ENCODE measurements around the gene FZR1. TPM values are rescaled to one million over a fixed set of nuclear protein-coding genes. Genes with fewer than 3 reads are reported as not detected.

The FZR1 gene
- total and polyA plus RNA-seq, 2 experiments from 2014 or later, result 16.1 to 39.2 TPM

- TF ChIP-seq CTCF (conservative IDR thresholded peaks at IDR 0.05; ENCODE audit: low read depth in 2 of 2) (no peak), REST (IDR thresholded peaks at IDR 0.05; ENCODE audit: unreplicated experiment) (no peak), EZH2 (IDR thresholded peaks at IDR 0.05; ENCODE audit: low read depth, unreplicated experiment) (no peak)
Measured at GRCh38 chr19:3534375-3535234, 28.5 kb downstream of the FZR1 start (continued).

GRCh38 chr19:3535235-3535535, 29.1 kb downstream of the FZR1 start:
- no peak overlapping the region for H3K4me3 Mint-ChIP-seq
- Histone ChIP-seq H3K27me3 (ENCODE audit: insufficient read depth) (no peaks in the 10 kb centered on the region), H3K4me1 (ENCODE audit: insufficient read depth) (no peaks in the 10 kb centered on the region), H3K27ac (ENCODE audit: low read depth) (no peak overlapping the region), H4K20me1 (replicated peaks; ENCODE audit: insufficient read depth) (no peaks in the 10 kb centered on the region; the same call in 1 of the 2 replicates), H2AFZ (no peak overlapping the region), H3F3A (replicated peaks; ENCODE audit: low read depth) (peaks cover 7% of the 10 kb centered on the region; the same call in 1 of the 2 replicates), H3K4me3 (no peak overlapping the region), H3K9me2 (ENCODE audit: insufficient read depth) (no peaks in the 10 kb centered on the region), H3K36me3 (ENCODE audit: insufficient read depth) (no peaks in the 10 kb centered on the region), H3K4me2 (no peak overlapping the region), H3K79me2 (replicated peaks; ENCODE audit: insufficient read depth) (no peaks in the 10 kb centered on the region)
- peaks cover 36% of the 10 kb centered on the region for H3K36me3 Mint-ChIP-seq (ENCODE audit: low read depth)
- 0 out of 3 replicates have a peak, but pooled peaks cover 3% of the 10 kb centered on the region for H3K9me3 Mint-ChIP-seq
- DNase-seq (ENCODE audit: low spot score) (no peak), ATAC-seq (no peak)
- no peak overlapping the region for H3K27ac Mint-ChIP-seq
- H3K4me1 Mint-ChIP-seq, result peaks cover 10% of the 10 kb centered on the region; the same call in 2 of the 3 replicates
- H3K27me3 Mint-ChIP-seq (ENCODE audit: insufficient read depth, low read depth, poor library complexity), result peaks cover 21% of the 10 kb centered on the region
- TF ChIP-seq ZNF462 (CRISPR knock-in tag; IDR thresholded peaks at IDR 0.05) (no peak), ETS1 (IDR thresholded peaks at IDR 0.05) (no peak), ZNF114 (CRISPR knock-in tag; IDR thresholded peaks at IDR 0.05) (no peak), JUNB (IDR thresholded peaks at IDR 0.05; ENCODE audit: unreplicated experiment) (no peak), ZNF331 (CRISPR knock-in tag; IDR thresholded peaks at IDR 0.05; ENCODE audit: low read depth) (no peak), CREB1 (CRISPR knock-in tag; IDR thresholded peaks at IDR 0.05; ENCODE audit: low read depth) (no peak)
